ENCODE data around the gene MARK1. TPM values are rescaled to one million over a fixed set of nuclear protein-coding genes. Genes with fewer than 3 reads are reported as not detected.
A peak's percentile ranks its signal among the peaks of the same experiment; 100 is the strongest.
"Not testable (repeated sequence)": the region's sequence is repeated elsewhere in the genome, so short reads cannot be mapped to it uniquely, and the experiment has no call there.

The MARK1 gene
- total RNA-seq, 2 experiments from 2014 or later: not detected

- Mint-ChIP-seq H3K27ac (no peak overlapping the region), H3K36me3 (ENCODE audit: low read depth) (no peaks in the 10 kb centered on the region), H3K9me3 (ENCODE audit: low read depth) (no peaks in the 10 kb centered on the region), H3K4me1 (no peaks in the 10 kb centered on the region), H3K4me3 (no peak overlapping the region), H3K27me3 (peaks cover 2% of the 10 kb centered on the region)
- ChIA-PET CTCF (interaction anchor here (0.6 to 1.4 kb wide), 5 partner anchors 10 to 445 kb away, joined by 3 to 4 read pairs (median 4); no protein-coding TSS in a partner anchor), POLR2A (no interaction called here)
- intact Hi-C loops (cut with DNase I, micrococcal nuclease): no loop called here
- DNase-seq (no peak), ATAC-seq (no peak)
These were observed 153.4 kb downstream of the MARK1 start for GRCh38 chr1:220681220-220681880.

- no peak overlapping the region for H3K27ac Mint-ChIP-seq
- no peaks in the 10 kb centered on the region for H3K4me1 Mint-ChIP-seq
- DNase-seq (no peak), ATAC-seq (no peak)
- no peaks in the 10 kb centered on the region for H3K36me3 Mint-ChIP-seq (ENCODE audit: low read depth)
- no peaks in the 10 kb centered on the region for H3K9me3 Mint-ChIP-seq (ENCODE audit: low read depth)
- POLR2A ChIA-PET: no interaction called here
- intact Hi-C loops (cut with DNase I, micrococcal nuclease): no loop called here
- H3K4me3 Mint-ChIP-seq: no peak overlapping the region
- no peaks in the 10 kb centered on the region for H3K27me3 Mint-ChIP-seq
- CTCF ChIA-PET: interaction anchor here (0.7 kb wide), 1 partner anchor 31 kb away, joined by 3 read pairs; no protein-coding TSS in a partner anchor
These were observed 155.1 kb downstream of the MARK1 start for GRCh38 chr1:220682901-220683576.

- ATAC-seq; DNase-seq; intact Hi-C loops (cut with DNase I, micrococcal nuclease); H3K27me3 Mint-ChIP-seq; H3K4me3 Mint-ChIP-seq; H3K4me1 Mint-ChIP-seq; H3K9me3 Mint-ChIP-seq (ENCODE audit: low read depth); POLR2A ChIA-PET; H3K36me3 Mint-ChIP-seq (ENCODE audit: low read depth); H3K27ac Mint-ChIP-seq: not testable (repeated sequence)
- CTCF ChIA-PET: interaction anchor here (0.7 to 1.0 kb wide), 2 partner anchors 32 to 49 kb away, joined by 3 to 5 read pairs; no protein-coding TSS in a partner anchor
These were observed 155.8 kb downstream of the MARK1 start for GRCh38 chr1:220683716-220684115.

GRCh38 chr1:220684890-220685289, 157.0 kb downstream of the MARK1 start:
- no peak overlapping the region for H3K4me3 Mint-ChIP-seq
- no peak for ATAC-seq
- H3K36me3 Mint-ChIP-seq (ENCODE audit: low read depth): no peaks in the 10 kb centered on the region
- intact Hi-C loops (cut with DNase I, micrococcal nuclease): no loop called here
- ChIA-PET POLR2A (no interaction called here), CTCF (interaction anchor here (0.6 to 1.0 kb wide), 2 partner anchors 48 to 354 kb away, joined by 3 to 5 read pairs; no protein-coding TSS in a partner anchor)
- H3K9me3 Mint-ChIP-seq (ENCODE audit: low read depth): no peaks in the 10 kb centered on the region
- H3K4me1 Mint-ChIP-seq: peaks cover 3% of the 10 kb centered on the region
- DNase-seq: no peak
- peaks cover 3% of the 10 kb centered on the region for H3K27me3 Mint-ChIP-seq
- no peak overlapping the region for H3K27ac Mint-ChIP-seq

GRCh38 chr1:220685879-220686278, 157.9 kb downstream of the MARK1 start:
- intact Hi-C loops (cut with DNase I, micrococcal nuclease): no loop called here
- no peak for DNase-seq
- no peak overlapping the region for H3K27ac Mint-ChIP-seq
- peaks cover 4% of the 10 kb centered on the region for H3K4me1 Mint-ChIP-seq
- H3K9me3 Mint-ChIP-seq (ENCODE audit: low read depth): no peaks in the 10 kb centered on the region
- POLR2A ChIA-PET: no interaction called here
- no peak for ATAC-seq
- CTCF ChIA-PET: interaction anchor here (0.5 to 0.8 kb wide), 2 partner anchors 47 to 153 kb away, joined by 3 to 5 read pairs; no protein-coding TSS in a partner anchor
- no peaks in the 10 kb centered on the region for H3K36me3 Mint-ChIP-seq (ENCODE audit: low read depth)
- no peak overlapping the region for H3K4me3 Mint-ChIP-seq
- H3K27me3 Mint-ChIP-seq: peaks cover 4% of the 10 kb centered on the region

GRCh38 chr1:220687809-220688208, 159.9 kb downstream of the MARK1 start:
- ChIA-PET POLR2A (no interaction called here), CTCF (no interaction called here)
- intact Hi-C loops (cut with DNase I, micrococcal nuclease): no loop called here
- no peak overlapping the region for H3K4me3 Mint-ChIP-seq
- H3K27ac Mint-ChIP-seq: no peak overlapping the region
- DNase-seq (no peak), ATAC-seq (no peak)
- H3K9me3 Mint-ChIP-seq (ENCODE audit: low read depth): no peaks in the 10 kb centered on the region
- H3K36me3 Mint-ChIP-seq (ENCODE audit: low read depth): no peaks in the 10 kb centered on the region
- H3K27me3 Mint-ChIP-seq: peaks cover 12% of the 10 kb centered on the region
- peaks cover 4% of the 10 kb centered on the region for H3K4me1 Mint-ChIP-seq

GRCh38 chr1:220689666-220690065, 161.7 kb downstream of the MARK1 start:
- Mint-ChIP-seq H3K4me3 (peak overlapping the region; percentile 71), H3K4me1 (peaks cover 4% of the 10 kb centered on the region), H3K27ac (no peak overlapping the region), H3K9me3 (ENCODE audit: low read depth) (no peaks in the 10 kb centered on the region), H3K27me3 (peaks cover 12% of the 10 kb centered on the region), H3K36me3 (ENCODE audit: low read depth) (no peaks in the 10 kb centered on the region)
- intact Hi-C loops (cut with DNase I, micrococcal nuclease): loop anchor here (1.0 to 5.0 kb wide), 5 partner anchors 43 to 162 kb away; partner anchors contain the start of gene MARK1 (in 1 of the 2)
- CTCF ChIA-PET: no interaction called here
- DNase-seq: no peak
- POLR2A ChIA-PET: no interaction called here
- no peak for ATAC-seq

- ChIA-PET CTCF (interaction anchor here (1.8 kb wide), 1 partner anchor 9 kb away, joined by 4 read pairs; no protein-coding TSS in a partner anchor), POLR2A (no interaction called here)
- intact Hi-C loops (cut with DNase I, micrococcal nuclease): loop anchor here (1.0 to 5.0 kb wide), 5 partner anchors 42 to 163 kb away; partner anchors contain the start of gene MARK1 (in 1 of the 2)
- Mint-ChIP-seq H3K36me3 (ENCODE audit: low read depth) (no peaks in the 10 kb centered on the region), H3K4me3 (peak within 1 kb of the TSS; percentile 71), H3K27ac (no peak within 1 kb of the TSS), H3K27me3 (peaks cover 12% of the 10 kb centered on the region), H3K9me3 (ENCODE audit: low read depth) (no peaks in the 10 kb centered on the region), H3K4me1 (peaks cover 4% of the 10 kb centered on the region)
- ATAC-seq (peak; percentile 96), DNase-seq (peak; percentile 85)
These were observed 162.5 kb downstream of the MARK1 start, which contains the start of gene C1orf115 for GRCh38 chr1:220690140-220691052. C1orf115 (plus strand) TSS chr1:220690363; CDS start chr1:220690403, 40 bp downstream.

GRCh38 chr1:220691053-220691684, 163.2 kb downstream of the MARK1 start:
- POLR2A ChIA-PET: no interaction called here
- Mint-ChIP-seq H3K4me1 (peaks cover 4% of the 10 kb centered on the region), H3K27ac (no peak overlapping the region), H3K36me3 (ENCODE audit: low read depth) (no peaks in the 10 kb centered on the region), H3K27me3 (peaks cover 12% of the 10 kb centered on the region), H3K4me3 (peak overlapping the region; percentile 25), H3K9me3 (ENCODE audit: low read depth) (no peaks in the 10 kb centered on the region)
- intact Hi-C loops (cut with DNase I, micrococcal nuclease): loop anchor here (2.0 to 5.0 kb wide), 3 partner anchors 42 to 164 kb away; partner anchors contain the start of gene MARK1 (in 1 of the 2)
- CTCF ChIA-PET: interaction anchor here (0.6 to 1.8 kb wide), 3 partner anchors 10 to 35 kb away, joined by 3 to 4 read pairs (median 4); no protein-coding TSS in a partner anchor
- no peak for ATAC-seq
- DNase-seq: no peak

GRCh38 chr1:220692436-220693228, 164.7 kb downstream of the MARK1 start:
- Mint-ChIP-seq H3K27ac (no peak overlapping the region), H3K4me1 (peaks cover 4% of the 10 kb centered on the region), H3K27me3 (peaks cover 12% of the 10 kb centered on the region), H3K9me3 (ENCODE audit: low read depth) (no peaks in the 10 kb centered on the region), H3K36me3 (ENCODE audit: low read depth) (no peaks in the 10 kb centered on the region), H3K4me3 (no peak overlapping the region)
- no peak for DNase-seq
- ATAC-seq: no peak
- POLR2A ChIA-PET: no interaction called here
- intact Hi-C loops (cut with DNase I, micrococcal nuclease): loop anchor here in 1 of 2 experiments (5.0 kb wide), 1 partner anchor 165 kb away; the partner anchor contains the start of gene MARK1
- CTCF ChIA-PET: interaction anchor here (0.7 to 2.1 kb wide), 3 partner anchors 14 to 41 kb away, joined by 3 to 12 read pairs (median 4); no protein-coding TSS in a partner anchor

Data from activated CD4-positive, alpha-beta T cell treated with anti-CD3 and anti-CD28 coated beads for 36 hours (primary cell).